ENCODE measurements around the gene BTBD18.

BTBD18 gene

DNA sequence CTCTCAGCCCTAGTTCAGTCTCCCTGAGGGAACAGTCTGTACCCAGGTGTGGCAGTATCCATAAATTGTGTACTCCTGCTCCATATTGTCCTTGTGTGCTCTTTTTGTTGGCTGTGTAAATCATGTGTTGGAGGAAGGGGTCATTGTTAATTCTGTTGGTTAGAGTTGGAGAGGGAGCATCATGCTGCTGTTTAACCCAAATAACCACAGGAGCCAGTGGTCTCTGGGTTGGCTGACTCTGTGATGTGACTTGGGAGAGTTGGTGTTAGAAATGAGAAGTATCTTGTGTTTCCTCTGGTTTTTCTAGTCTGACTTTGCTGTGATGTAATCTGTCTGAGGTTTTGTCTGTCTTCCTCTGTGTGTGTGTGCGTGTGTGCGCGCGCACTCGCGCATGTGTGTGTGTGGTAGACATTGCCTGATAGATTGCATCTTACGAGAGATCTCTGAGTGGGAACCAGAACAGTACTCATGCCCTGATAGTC lies 40.5 kb upstream of the BTBD18 start:
- no peak overlapping the region for H3K4me3 ChIP-seq (ENCODE audit: control insufficient read depth, low read depth, low read length)
- DNase-seq (ENCODE audit: low read depth) = peak; percentile 50

DNA sequence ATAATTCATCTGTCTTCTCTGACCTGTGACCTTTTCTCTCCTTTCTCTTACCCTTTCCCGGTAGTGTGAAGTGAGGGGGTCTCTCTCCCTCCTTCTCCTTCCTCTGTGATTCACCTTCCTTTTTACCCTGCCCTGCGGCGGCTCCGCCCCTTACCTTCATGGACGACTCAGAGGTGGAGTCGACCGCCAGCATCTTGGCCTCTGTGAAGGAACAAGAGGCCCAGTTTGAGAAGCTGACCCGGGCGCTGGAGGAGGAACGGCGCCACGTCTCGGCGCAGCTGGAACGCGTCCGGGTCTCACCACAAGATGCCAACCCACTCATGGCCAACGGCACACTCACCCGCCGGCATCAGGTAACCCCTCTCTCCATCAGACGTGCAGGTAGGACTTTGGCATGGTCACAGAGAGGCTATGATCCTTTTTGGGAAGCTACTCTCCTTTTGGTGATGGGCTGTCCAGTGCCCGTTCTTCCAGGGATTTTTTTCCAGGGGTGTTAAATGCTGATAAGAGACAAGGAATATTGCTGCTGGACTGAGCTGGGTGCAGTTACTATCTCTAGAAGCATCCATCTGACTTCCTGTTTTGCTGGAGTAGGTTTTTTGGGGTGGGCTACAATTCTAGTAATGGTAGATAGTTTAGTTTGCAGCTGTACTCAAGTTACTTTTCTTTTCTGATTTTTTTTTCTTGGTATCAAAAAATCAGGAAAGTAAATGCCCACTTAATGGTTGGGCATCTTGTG lies 39.9 kb upstream of the BTBD18 start:
- no peak for DNase-seq (ENCODE audit: low read depth)
- TF ChIP-seq, protein P1, sequence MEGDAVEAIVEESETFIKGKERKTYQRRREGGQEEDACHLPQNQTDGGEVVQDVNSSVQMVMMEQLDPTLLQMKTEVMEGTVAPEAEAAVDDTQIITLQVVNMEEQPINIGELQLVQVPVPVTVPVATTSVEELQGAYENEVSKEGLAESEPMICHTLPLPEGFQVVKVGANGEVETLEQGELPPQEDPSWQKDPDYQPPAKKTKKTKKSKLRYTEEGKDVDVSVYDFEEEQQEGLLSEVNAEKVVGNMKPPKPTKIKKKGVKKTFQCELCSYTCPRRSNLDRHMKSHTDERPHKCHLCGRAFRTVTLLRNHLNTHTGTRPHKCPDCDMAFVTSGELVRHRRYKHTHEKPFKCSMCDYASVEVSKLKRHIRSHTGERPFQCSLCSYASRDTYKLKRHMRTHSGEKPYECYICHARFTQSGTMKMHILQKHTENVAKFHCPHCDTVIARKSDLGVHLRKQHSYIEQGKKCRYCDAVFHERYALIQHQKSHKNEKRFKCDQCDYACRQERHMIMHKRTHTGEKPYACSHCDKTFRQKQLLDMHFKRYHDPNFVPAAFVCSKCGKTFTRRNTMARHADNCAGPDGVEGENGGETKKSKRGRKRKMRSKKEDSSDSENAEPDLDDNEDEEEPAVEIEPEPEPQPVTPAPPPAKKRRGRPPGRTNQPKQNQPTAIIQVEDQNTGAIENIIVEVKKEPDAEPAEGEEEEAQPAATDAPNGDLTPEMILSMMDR (conservative IDR thresholded peaks at IDR 0.05; ENCODE audit: control insufficient read depth, insufficient read depth, low read depth, low read length) = no peak
- H3K4me3 ChIP-seq (ENCODE audit: control insufficient read depth, low read depth, low read length) = no peak overlapping the region

More for the DNA sequence above, 40.5 kb upstream of the BTBD18 start:
- TF ChIP-seq, protein P1 (conservative IDR thresholded peaks at IDR 0.05; ENCODE audit: control insufficient read depth, insufficient read depth, low read depth, low read length) = no peak

DNA sequence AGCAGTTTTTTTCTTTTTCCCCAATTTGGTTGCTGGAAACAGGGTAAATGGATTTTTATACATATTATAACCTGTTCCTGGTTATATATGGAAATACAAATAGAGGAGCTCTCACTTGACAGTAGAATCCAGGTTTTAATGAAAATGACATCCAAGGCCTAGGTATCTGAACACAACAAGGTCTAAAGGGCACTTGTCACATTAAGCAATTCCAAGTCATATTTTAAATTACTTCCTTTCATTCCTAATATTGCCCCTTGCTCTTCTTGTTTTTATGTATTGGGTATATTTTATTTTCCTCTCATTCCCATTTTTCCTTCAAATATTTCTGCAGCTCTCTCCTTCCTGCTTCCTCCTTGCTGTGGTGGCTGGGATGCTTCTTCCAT lies 37.1 kb upstream of the BTBD18 start:
- TF ChIP-seq, protein P1 (conservative IDR thresholded peaks at IDR 0.05; ENCODE audit: control insufficient read depth, insufficient read depth, low read depth, low read length) = no peak
- no peak overlapping the region for H3K4me3 ChIP-seq (ENCODE audit: control insufficient read depth, low read depth, low read length)
- no peak for DNase-seq (ENCODE audit: low read depth)

DNA sequence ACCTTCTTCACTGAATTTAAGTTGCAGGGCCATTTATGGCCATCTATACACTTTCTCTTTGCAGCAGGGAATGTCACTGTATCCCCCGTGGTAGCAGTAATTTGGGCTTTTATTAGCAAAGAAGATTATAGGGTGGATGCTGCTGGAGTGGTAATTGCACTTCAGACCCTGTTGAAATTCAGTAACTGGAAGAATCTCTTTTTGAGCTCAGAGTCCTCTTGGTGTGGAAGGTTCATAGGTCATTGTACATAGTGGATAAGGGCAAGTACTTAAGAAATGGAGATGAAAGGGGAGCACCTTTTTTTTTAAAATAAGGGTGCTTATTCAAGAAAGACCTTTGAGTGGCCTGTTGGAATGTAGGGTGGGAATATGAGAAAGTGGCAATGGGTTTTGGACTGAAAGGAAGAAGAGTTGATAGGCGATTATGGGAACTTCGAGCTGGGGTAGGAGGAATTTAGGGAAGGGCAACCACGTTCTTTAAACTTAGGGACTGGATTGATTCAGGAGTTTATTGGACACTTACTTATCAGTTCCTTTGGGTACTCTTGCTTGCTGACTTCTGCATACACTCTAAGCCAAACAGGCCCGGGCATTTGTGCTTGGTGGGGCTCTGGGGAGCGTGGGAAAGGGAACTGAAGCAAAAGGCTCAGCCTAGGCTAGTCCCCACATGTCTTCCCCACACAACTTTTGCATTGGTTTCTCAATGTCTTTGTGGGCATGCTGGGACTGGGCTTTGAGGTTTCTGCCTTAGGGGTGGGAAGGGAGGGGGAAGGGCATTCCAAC lies 36.5 kb upstream of the BTBD18 start:
- no peak for DNase-seq (ENCODE audit: low read depth)
- TF ChIP-seq, protein P1 (conservative IDR thresholded peaks at IDR 0.05; ENCODE audit: control insufficient read depth, insufficient read depth, low read depth, low read length) = no peak
- no peak overlapping the region for H3K4me3 ChIP-seq (ENCODE audit: control insufficient read depth, low read depth, low read length)

DNA sequence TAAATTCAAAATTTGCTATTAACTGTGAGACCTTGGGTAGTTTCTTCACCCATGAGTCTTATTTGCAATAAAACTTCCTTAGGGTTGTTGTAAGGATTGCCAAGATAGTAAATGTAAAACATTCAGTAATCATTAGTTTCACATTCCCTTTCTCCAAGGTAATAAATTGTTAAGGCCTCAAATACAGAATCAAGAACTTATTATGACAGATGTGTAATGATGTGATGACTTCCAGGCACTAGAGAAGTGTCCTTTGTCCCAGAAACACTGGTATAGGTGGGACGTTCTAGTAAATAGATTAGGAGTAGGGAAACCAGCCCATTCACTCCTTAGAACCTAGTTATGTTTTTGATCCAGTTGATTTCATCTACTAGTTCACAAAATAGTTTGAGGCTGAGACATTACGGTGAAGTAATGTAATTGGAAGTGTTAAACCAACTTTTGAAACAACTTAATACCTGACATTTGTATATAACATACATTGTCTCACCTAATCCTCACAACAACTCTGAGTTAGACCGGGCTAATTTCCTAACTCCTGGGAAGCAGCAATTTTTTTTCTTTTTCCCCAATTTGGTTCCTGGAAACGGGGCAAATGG lies 35.5 kb upstream of the BTBD18 start:
- DNase-seq (ENCODE audit: low read depth) = no peak
- no peak overlapping the region for H3K4me3 ChIP-seq (ENCODE audit: control insufficient read depth, low read depth, low read length)
- TF ChIP-seq, protein P1 (conservative IDR thresholded peaks at IDR 0.05; ENCODE audit: control insufficient read depth, insufficient read depth, low read depth, low read length) = no peak

DNA sequence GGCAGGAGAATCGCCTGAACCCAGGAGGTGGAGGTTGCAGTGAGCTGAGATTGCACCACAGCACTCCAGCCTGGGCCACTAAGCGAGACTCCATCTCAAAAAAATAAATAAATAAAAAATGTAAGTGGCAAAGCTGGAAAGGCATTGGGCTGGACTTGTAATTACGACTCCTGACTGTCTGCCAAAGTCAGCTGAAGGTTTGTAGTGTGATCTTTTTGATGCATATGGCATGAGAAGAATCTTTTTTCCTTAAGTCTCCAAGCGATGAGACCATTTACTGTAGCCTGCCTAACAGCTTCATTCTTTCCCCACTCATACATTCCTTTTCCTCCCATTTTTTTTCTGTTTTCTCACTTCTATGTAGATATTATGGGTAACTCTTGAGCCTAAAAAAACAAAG lies 34.8 kb upstream of the BTBD18 start:
- H3K4me3 ChIP-seq (ENCODE audit: control insufficient read depth, low read depth, low read length) = no peak overlapping the region
- TF ChIP-seq, protein P1 (conservative IDR thresholded peaks at IDR 0.05; ENCODE audit: control insufficient read depth, insufficient read depth, low read depth, low read length) = no peak
- no peak for DNase-seq (ENCODE audit: low read depth)

Data from fibroblast of mammary gland (primary cell).